HG03442 (cell line): ENCODE data around the gene ACER3.
"Not testable (repeated sequence)": the region's sequence is repeated elsewhere in the genome, so short reads cannot be mapped to it uniquely, and the experiment has no call there.

ENCODE experiments used
- ATAC-seq: cut with Tn5 transposase; IDR thresholded peaks from one replicate; pipeline ENCODE4 v1.9.1; 2021; ENCODE audit warnings: mild to moderate bottlenecking, moderate library complexity; ENCODE audit not compliant: unreplicated experiment

ACER3 gene

DNA sequence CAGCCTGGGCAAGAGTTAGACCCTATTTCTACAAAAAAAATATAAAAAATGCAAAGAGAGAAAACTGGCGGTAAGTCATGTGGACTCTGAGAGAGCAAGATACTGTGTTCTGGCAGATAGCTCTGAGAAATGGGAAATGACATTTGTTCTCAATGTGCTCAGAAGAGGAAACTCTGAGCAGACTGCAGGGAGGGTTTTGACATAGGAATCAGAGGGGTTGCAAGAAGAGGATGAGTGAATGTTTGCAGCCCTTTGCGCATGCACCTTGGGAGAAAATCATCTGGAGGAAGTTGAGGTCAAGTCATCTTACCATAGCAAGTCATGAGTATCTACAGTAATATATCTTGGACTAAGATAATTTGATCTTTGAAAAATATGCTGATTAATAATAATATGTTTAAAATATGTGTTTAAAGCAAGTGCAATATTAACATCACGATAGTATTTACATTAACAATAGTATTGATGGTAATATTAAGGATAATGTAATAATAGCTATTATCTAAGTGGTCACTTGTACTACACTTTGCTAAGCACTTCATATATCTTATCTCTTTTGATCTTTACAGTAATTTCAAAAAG is 2.6 kb downstream of the ACER3 start:
- no peak for ATAC-seq

DNA sequence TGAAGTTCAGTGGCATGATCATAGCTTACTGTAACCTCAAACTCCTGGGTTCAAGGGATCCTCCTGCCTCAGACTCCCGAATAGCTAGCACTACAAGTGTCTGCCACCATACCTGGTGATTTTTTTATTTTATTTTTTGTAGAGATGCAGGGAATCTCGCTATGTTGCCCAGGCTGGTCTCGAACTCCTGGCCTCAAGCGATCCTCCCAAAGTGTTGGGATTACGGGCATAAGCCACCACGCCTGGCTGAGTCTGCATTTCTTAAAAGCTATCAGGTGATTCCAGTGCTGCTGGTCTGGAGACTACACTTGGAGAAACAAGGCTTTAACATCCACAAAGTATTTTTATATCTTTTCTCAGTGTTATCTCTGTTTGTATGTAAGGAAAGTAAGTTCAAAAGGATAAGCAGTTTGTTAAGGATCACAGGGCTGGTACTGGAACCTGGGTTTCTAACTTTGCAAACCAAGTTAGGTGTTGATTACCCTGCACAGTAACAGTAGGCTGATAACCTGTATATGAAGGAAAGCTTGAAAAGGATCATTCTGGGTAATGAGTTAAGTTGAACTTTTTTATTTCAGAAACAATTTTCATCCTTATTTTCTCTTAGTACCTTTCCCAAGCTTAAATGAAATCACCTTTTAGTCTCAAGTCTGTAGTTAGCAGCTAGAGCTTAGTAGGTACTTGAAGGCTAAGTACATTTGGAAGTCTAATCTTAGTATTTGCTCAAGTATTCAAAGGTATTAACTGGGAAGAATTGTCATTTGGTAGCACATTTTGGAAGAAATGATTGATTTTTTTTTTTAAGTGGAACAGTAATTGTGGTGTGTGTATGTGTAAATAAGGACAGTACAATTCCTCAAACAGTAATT is 12.5 kb downstream of the ACER3 start:
- no peak for ATAC-seq

DNA sequence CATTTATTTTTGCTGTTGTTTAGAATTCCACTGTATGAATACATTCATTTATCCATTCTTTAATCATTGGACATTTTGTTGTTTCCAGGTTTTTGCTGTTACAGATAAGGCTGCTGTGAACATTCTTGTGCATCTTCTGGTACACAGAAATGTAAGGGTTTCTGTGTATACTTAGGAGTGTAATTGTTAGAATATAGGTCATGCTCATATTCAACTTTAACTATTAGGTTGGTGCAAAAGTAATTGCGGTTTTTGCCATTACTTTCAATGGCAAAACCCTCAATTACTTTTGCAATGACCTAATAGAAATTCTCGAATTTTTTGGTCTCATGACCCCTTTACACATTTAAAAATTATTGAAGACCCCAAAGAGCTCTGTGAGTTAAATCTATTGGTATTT is 17.3 kb downstream of the ACER3 start:
- no peak for ATAC-seq

DNA sequence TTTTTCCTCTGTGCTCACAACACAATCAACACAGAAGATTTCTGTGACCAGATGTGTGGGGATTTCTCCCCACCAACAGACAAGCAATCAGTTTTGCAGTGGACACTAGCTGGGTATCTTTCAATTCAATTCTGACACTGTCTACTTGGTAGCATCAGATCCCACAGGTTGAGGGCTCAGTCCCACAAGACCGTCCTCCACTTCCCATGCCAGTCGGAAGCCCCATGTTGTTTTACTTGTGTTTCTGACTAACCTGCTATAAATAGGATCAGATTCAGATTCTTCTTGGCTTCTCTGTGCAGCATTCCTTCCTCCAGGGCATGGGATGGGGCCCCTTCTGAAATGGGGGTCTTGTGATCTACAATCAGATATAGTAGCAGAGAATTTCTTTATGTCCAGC is 19.6 kb downstream of the ACER3 start:
- no peak for ATAC-seq

DNA sequence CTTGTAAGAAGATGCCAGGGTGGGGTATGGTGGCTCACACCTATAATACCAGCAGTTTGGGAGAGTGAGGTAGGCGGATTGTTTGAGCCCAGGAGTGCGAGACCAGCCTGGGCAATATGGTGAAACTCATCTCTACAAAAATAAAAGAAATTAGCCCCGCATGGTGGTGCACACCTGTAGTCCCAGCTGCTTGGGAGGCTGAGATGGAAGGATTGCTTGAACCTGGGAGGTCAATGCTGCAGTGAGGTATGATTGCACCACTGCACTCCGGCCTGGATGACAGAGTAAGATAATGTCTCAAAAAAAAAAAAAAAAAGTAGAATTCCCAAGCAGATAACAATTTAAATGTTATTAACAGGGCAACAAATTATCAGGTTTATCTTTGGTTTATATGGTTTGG is 20.2 kb downstream of the ACER3 start:
- no peak for ATAC-seq

DNA sequence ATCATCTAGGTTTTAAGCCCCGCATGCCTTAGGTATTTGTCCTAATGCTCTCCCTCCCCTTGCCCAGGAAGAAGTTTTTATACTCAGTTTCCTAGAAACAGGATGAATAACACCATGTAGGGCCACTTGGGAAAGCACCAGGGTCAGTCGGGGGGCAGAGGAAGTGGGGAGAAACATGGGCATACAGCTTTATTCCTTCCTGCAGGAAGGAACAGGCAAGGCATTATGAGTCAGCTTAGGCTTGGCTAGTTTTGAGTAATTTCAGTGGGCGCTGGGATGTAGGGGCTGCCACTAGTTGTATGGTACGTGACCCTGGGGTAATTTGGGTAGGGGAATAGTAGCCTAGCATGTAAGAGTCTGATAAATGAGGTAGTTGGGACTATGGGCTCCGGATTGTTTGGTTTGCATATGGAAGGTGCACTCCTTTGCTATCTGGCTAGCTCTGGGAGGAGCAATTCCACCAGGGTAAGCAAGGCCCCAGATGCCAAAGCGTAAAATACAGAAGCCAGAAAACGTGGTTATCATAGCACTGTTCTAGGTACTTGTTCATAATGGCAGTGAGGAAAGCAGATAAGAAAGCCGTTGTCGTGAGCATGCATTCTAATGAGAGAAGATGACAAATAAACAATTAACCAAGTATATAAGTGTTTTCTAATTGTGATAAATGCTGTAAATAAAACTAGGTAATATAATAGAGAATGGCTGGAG is 24.8 kb downstream of the ACER3 start:
- no peak for ATAC-seq

DNA sequence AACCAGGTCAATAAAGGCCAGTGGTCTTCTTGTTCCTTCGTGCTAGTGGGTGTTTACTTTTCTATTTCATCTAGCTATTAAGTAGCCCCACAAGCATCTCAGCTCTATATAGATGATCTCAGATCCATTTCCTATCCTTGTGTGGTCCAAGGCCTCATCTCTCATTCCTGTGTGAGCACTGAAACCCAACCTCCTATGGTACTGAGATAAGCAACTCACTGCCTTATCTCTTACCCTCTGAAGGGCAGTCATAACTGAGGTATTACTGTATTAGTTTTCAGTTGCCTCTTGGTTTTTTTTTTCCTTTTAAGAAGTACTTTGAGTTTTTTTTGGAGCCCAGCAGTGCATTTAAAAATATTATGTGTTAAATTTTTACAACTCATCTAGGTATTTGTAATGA is 28.3 kb downstream of the ACER3 start:
- no peak for ATAC-seq

DNA sequence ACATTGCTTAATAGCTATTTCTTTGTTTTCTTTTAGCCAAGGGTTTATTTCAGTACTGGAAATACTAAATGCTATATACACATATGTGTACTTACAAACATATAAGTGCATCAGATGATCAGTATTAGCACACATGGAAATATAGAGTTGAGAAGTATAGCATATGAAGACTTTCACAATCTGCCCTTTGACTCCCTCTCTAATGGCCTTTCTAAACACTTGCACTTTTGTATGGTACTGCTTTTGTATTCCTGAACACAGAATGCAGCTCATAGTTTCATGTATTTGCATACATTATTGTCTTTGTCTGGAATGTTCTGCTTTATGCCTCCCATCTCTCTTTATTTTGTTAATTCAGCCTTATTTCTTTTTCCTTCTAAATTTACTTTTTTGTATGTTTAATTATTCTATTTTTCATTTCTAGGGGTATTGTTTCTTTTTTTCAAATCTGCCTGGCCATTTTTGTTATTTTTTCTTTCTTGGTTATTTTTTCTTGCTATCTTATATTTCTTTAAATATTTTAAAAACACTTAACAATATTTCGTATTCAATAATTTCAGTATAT is 28.8 kb downstream of the ACER3 start:
- ATAC-seq: no peak

DNA sequence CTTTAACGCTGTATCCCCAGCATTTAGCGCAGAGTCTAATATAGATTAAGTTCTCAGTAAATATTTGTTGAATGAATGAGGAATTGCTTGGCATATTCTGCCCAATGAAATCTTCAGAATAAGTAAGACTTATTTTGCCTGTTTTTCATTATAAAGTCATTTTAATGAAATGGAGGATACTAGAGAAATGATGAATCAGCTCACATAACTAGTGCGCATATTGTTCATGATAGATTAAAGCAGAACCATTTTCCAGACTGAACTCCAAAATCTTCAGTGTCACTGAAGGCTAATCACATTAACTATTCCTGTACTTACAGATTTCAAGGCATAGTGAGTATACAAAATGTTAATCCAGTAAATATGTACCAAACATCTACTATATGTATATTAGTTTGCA is 29.6 kb downstream of the ACER3 start:
- ATAC-seq: no peak

DNA sequence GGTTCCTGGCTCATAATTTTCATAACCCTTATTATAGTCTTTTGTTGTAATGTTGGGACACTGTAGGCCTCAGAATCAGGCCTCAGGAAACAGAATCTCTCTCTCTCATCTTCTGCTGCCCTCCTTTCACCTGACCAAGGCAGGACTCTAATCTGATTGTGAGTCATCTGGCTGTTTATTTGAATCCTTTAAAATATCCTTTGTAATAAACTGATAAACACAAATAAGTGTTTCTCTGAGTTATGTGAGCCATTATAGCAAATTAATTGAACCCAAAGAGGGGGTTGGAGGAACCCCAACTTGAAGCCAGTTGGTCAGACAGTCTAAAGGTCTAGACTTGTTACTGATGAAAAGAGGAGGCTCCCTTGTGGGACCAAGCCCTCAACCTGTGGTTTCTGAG is 30.6 kb downstream of the ACER3 start:
- no peak for ATAC-seq

DNA sequence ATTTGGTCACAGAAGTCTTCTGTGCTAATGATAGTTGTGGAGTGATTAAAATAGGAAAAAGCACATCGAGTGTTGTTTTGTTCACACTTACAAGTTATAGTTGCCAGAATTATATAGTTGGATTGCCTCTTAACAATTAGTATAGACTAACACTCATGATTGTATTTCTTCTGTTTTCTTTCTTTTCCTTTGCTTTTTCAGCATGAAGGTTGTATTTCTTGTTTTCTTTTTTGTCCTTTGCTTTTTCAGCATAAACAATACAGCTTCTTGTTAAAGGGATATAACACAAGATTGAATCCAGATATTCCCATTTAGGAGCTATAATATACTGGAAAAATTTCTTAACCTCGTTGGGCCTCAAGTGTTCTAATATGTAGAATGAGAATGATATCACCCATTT is 31.1 kb downstream of the ACER3 start:
- no peak for ATAC-seq

DNA sequence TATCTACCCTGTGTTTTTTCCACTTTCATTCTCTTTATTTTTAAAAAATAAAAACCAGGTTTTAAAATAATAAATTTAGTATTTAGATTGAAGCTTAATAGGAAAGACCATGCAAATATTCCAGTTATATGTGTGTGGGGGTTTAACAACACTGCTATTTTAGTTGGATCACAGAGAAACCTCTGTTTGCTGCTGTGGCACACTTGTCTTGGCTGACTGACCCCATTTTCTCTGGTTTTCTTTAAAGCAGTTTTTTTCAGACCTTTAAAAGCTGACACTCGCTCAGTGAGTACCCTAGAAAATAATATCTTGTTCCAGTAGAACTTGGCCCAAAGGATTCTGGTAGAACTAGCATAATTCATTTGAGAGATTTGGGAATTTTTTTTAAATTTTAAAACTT is 31.6 kb downstream of the ACER3 start:
- ATAC-seq: no peak

DNA sequence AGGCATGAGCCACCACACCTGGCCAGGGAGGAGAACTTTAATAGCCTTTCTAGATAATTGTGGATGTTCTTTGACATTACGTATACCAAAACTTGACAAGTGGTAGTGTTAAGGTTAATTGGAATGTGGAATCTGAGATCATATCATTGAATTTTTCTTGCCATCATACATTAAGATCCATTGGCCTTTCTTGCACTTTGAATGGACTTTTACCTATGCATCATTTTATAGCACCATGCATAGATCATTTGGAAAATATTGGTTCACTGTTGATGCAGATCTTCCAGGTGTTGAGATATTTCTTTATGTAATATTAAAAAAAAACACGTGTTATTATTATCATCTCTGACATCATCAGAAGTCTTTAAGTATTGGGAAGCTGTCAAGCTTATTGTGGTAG is 36.5 kb downstream of the ACER3 start:
- no peak for ATAC-seq

DNA sequence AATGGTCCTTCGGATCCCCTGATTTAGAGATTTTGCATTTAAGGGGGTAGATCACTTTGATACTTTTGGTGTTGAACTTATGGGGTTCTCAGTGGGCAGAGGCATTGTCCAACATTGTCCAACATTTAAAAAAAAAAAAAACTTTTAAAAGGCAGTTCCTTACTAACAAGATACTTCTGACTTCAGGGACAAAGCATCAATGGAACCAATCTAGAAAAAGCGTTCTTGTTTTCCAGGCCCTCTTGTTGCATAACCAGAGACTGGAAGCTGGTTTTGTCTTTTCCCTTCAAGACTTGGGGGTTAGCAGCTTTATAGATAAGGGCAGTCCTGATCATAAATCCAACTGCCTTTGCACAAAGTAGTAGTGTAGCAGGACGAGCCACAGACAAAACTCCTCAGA is 40.4 kb downstream of the ACER3 start:
- no peak for ATAC-seq

DNA sequence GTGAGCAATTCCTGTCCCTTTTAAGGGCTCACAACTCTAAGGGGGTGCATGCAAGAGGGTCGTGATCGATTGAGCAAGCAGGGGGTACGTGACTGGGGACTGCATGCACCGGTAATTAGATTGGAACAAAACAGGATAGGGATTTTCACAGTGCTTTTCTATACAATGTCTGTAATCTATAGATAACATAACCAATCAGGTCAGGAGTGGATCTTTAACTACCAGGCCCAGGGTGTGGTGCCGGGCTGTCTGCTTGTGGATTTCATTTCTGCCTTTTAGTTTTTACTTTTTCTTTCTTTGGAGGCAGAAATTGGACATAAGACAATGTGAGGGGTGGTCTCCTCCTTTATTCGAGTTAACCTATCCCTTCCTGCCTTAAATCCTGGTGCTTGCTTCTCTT is 40.9 kb downstream of the ACER3 start:
- ATAC-seq: not testable (repeated sequence)

DNA sequence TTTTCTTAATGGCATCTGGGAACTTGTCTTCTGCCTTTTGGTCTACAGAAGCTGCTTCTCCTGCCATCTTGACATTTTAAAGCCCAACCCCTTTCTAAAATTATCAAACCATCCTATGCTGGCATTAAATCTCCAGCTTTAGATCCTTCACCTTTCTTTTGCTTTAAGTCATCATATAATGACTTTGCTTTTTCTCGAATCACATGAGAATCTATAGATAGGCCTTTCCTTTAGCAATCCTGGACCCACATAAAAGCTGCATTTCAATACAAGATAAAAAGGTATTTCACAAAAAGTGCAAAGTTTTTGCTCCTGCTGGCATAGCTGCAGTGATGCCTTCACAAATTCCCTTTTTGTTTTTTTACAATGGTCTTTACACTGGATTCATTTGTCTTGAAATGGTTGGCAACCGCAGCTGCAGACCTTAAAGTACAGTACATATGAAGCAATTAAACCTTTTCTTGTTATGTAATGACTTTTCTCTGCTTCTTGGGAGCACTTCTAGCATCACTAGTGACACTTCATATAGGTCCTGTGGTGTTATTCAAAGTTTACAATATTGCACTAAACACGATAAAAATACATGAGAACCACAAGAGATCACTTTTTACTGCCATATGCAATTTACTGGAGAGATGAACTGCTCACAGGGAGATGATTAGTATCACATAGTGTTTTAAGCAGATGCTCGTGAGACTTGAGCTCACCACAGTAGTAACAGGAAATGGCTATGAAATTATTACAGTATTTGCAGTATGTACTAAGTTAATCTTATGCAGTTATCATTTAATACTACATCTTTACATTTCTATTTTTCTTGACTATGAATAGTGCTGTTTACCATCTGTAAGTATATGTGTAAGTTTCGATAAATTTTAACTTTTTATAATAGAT is 41.6 kb downstream of the ACER3 start:
- no peak for ATAC-seq

DNA sequence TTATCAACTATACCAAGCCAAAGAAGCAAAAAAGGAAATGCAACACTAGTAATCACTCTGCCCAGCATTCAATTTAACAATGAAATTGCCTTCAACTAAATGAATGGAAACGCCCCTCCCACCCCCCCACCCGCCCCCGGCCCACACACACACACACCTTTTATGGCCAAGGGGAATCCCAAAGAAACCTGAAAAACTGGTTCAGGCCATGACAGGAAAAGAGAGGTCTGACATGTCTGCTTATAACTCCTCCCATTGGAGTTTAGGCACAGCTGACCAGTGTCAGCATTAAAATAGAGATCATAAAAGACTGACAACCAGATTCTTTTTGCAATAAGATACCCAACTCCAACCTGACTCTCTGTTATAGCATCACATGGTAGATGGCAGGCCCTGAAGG is 42.6 kb downstream of the ACER3 start:
- no peak for ATAC-seq

DNA sequence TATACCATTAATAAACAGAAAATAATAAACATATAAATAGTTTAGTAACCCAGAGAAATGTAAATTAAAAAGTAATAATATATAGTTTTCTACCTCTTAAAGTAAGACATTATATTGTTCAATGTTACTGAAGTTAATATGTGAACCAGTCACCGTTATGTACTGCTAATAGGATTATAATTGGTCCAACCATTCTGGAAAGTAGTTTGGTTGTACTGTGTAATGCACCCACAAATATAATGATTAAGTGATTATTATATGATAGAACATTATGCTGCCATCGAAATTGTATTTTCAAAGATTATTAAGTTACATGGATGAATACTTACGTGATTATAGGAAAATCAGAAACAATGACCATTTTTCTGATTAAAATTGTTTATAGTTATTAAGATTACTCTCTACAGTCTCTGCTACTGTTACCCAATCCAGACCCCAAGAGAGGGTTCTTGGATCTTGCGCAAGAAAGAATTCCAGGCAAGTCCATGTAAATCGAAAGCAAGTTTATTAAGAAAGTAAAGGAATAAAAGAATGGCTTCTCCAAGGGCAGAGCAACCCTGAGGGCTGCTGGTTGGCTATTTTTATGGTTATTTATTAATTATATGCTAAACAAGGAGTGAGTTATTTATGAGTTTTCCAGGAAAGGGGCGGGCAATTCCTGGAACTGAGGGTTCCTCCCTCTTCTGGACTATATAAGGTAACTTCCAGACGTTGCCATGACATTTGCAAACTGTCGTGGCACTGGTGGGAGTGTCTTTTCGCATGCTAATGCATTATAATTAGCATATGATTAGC is 50.1 kb downstream of the ACER3 start:
- no peak for ATAC-seq

DNA sequence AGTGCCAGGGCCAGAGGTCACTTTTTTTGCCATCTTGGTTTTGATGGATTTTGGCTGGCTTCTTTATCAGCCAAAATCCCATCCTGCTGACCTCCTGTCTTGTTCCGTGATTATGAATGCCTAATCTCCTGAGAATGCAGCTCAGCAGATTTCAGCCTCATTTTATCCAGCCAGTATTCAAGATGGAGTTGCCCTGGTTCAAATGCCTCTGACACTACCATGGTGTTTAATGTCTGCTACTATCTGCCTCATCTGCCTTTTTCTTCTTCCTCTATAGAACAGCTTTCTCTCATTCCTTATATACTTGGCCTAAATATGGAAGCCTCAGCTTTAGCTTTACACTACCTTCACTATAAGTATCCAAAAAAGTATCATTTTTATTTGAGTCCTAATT is 50.7 kb downstream of the ACER3 start:
- no peak for ATAC-seq

DNA sequence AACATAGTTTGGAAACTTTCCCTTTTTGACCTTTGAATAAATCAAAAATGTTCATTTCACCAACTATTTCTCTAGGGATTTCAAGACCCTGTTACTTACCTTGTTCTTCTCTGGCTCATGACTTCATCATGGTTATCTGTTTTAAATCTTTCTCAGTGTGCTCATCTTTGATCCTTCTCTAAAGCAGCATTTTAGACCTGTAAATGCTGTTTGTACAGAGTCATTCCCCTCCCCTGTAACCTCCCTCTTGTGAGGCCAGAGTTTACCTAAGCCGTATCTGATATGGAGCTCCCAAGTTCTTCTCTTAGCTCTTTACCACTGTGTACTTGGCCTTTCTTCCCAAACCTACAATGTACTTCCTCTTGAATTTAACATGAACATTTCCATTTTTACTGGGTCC is 56.0 kb downstream of the ACER3 start:
- ATAC-seq: no peak
